SK-N-SH (cell line): Measurements from ENCODE around the gene MDM4. TPM values are rescaled to one million over a fixed set of nuclear protein-coding genes. Genes with fewer than 3 reads are reported as not detected.
A peak's percentile ranks its signal among the peaks of the same experiment; 100 is the strongest.

Experiments
- CTCF ChIA-PET: fragments of 300-600, 350-600 bp; formaldehyde crosslinking; extraction: SDS; loops from one replicate; lab custom pipeline; 2021; lab: Yijun Ruan, JAX
- POLR2A ChIA-PET: fragments of 350-600 bp; sonication (Branson Sonifier 250); formaldehyde crosslinking; extraction: SDS; loops from one replicate; lab custom pipeline; 2020; ENCODE audit warnings: antibody characterized with exemption, inconsistent platforms; lab: Yijun Ruan, JAX
- DNase-seq: peaks from one replicate; pipeline ENCODE4 v3.0.0; 2012
- H2AFZ ChIP-seq: fragments of 200-600 bp; sonication (generic); 2 replicates; pipeline ENCODE4 v1.8.1; 2016; ENCODE audit warnings: antibody characterized with exemption, mild to moderate bottlenecking, low read depth
- H3F3A ChIP-seq: fragments of 200-600 bp; sonication (generic); replicated peaks from 2 replicates; pipeline ENCODE3; 2016; ENCODE audit warnings: antibody characterized with exemption, mild to moderate bottlenecking; ENCODE audit not compliant: insufficient read depth
- H3K27ac ChIP-seq, 2 experiments: fragments of 200-500 bp in 1 of 2; fragments of 200-600 bp in 1 of 2; sonication (Bioruptor generic) in 1 of 2; sonication (generic), shearing (Covaris generic) in 1 of 2; 2 replicates each; pipeline versions ENCODE4 v1.5.1 to v1.6.1; 2014 to 2016; ENCODE audit warnings: low read depth in 2 of 2, inconsistent platforms in 1 of 2, low read length in 1 of 2, mild to moderate bottlenecking in 1 of 2, mixed read lengths in 1 of 2
- H3K27me3 ChIP-seq: fragments of 200-600 bp; sonication (generic), shearing (Covaris generic); 2 replicates; pipeline ENCODE4 v1.6.1; 2016; ENCODE audit warnings: mixed run types; ENCODE audit not compliant: insufficient read depth
- H3K36me3 ChIP-seq, 2 experiments: fragments of 200-500 bp in 1 of 2; fragments of 200-600 bp in 1 of 2; sonication (Bioruptor generic) in 1 of 2; sonication (generic) in 1 of 2; replicated peaks in 1 of 2; 2 replicates each; pipeline versions ENCODE3 to v1.5.1; 2014 to 2016; ENCODE audit warnings: low read length in 1 of 2, mild to moderate bottlenecking in 1 of 2; ENCODE audit not compliant: insufficient read depth in 2 of 2, control insufficient read depth in 1 of 2
- H3K4me1 ChIP-seq, 2 experiments: fragments of 200-500 bp in 1 of 2; fragments of 200-600 bp in 1 of 2; sonication (Bioruptor generic) in 1 of 2; sonication (generic), shearing (Covaris generic) in 1 of 2; 2 replicates each; pipeline versions ENCODE4 v1.5.1 to v1.6.1; 2014 to 2016; ENCODE audit warnings: low read depth in 1 of 2, low read length in 1 of 2, mixed run types in 1 of 2; ENCODE audit not compliant: insufficient read depth in 2 of 2, control insufficient read depth in 1 of 2
- H3K4me2 ChIP-seq: fragments of 200-600 bp; sonication (generic), shearing (Covaris generic); 2 replicates; pipeline ENCODE4 v1.6.1; 2017; ENCODE audit warnings: mixed run types
- H3K4me3 ChIP-seq, 2 experiments: fragments of 200-500 bp in 1 of 2; fragments of 200-600 bp in 1 of 2; sonication (Bioruptor generic) in 1 of 2; sonication (generic), shearing (Covaris generic) in 1 of 2; 2 replicates each; pipeline versions ENCODE4 v1.5.1 to v1.8.1; 2014 to 2016; ENCODE audit warnings: low read depth in 2 of 2, inconsistent platforms in 1 of 2, low read length in 1 of 2, mild to moderate bottlenecking in 1 of 2, mixed read lengths in 1 of 2, moderate library complexity in 1 of 2
- H3K79me2 ChIP-seq: fragments of 200-600 bp; sonication (generic); 2 replicates; pipeline ENCODE4 v1.8.1; 2017; ENCODE audit warnings: mild to moderate bottlenecking; ENCODE audit not compliant: insufficient read depth
- H3K9ac ChIP-seq: fragments of 200-600 bp; sonication (generic); 2 replicates; pipeline ENCODE4 v1.6.1; 2017; ENCODE audit warnings: mixed run types
- H3K9me2 ChIP-seq: fragments of 200-600 bp; sonication (generic); 2 replicates; pipeline ENCODE4 v1.6.1; 2017; ENCODE audit warnings: mixed run types
- H3K9me3 ChIP-seq: fragments of 200-600 bp; sonication (generic); 2 replicates; pipeline ENCODE4 v1.6.1; 2017; ENCODE audit warnings: mixed run types, mild to moderate bottlenecking, moderate library complexity
- H4K20me1 ChIP-seq: fragments of 200-600 bp; sonication (generic); 2 replicates; pipeline ENCODE4 v1.6.1; 2017; ENCODE audit warnings: mild to moderate bottlenecking, mixed run types; ENCODE audit not compliant: insufficient read depth
- CHD2 ChIP-seq: fragments of 150-350 bp; IDR thresholded peaks from 2 replicates; pipeline ENCODE4 v1.6.1; 2018; ENCODE audit warnings: low read length; ENCODE audit not compliant: partially characterized antibody
- ELF1 ChIP-seq: IDR thresholded peaks from 2 replicates; pipeline ENCODE4 v1.4.0; 2012
- EP300 ChIP-seq, 2 experiments: IDR thresholded peaks; 2 replicates each; pipeline versions ENCODE4 v1.4.0 to v1.6.1; 2012; ENCODE audit warnings: borderline replicate concordance in 1 of 2, low read depth in 1 of 2, low read length in 1 of 2
- EZH2phosphoT487 ChIP-seq: fragments of 200-600 bp; sonication (generic); IDR thresholded peaks from 2 replicates; pipeline ENCODE4 v1.6.1; 2017; ENCODE audit warnings: low read depth, mixed run types, mild to moderate bottlenecking, antibody characterized with exemption, moderate library complexity, borderline replicate concordance
- FOXJ3 ChIP-seq: sonication (generic); formaldehyde crosslinking; IDR thresholded peaks from 2 replicates; pipeline ENCODE4 v1.5.1; 2020; ENCODE audit warnings: mild to moderate bottlenecking, missing genetic modification reagents
- FOXM1 ChIP-seq: IDR thresholded peaks from 2 replicates; pipeline ENCODE4 v1.4.0; 2012; ENCODE audit warnings: low read depth, mild to moderate bottlenecking
- GATA2 ChIP-seq: sonication (generic); formaldehyde crosslinking; IDR thresholded peaks from 2 replicates; pipeline ENCODE4 v1.5.0; 2020; ENCODE audit warnings: mild to moderate bottlenecking, missing genetic modification reagents
- MEF2A ChIP-seq: IDR thresholded peaks from 2 replicates; pipeline ENCODE4 v1.4.0; 2012; ENCODE audit warnings: low read depth, borderline replicate concordance
- MXI1 ChIP-seq: IDR thresholded peaks from 2 replicates; pipeline ENCODE4 v1.6.1; 2012; ENCODE audit warnings: mild to moderate bottlenecking, low read depth, low read length, improper control_type of control experiment
- POLR2AphosphoS5 ChIP-seq: IDR thresholded peaks from 2 replicates; pipeline ENCODE4 v1.6.1; 2012; ENCODE audit warnings: low read depth, low read length
- RFX5 ChIP-seq: IDR thresholded peaks from 2 replicates; pipeline ENCODE4 v1.6.1; 2012; ENCODE audit warnings: mild to moderate bottlenecking, improper control_type of control experiment, low read length
- SIN3A ChIP-seq: IDR thresholded peaks from 2 replicates; pipeline ENCODE4 v1.6.1; 2012; ENCODE audit warnings: low read depth, mild to moderate bottlenecking, low read length, moderate library complexity, borderline replicate concordance
- WGBS: methylation state at CpG from one replicate; pipeline ENCODE4 v1.1.6; 2017; ENCODE audit warnings: low lambda C conversion rate; 5-methylcytosine and 5-hydroxymethylcytosine counted together
- polyA plus RNA-seq, 3 experiments: library from polyadenylated mRNA; depleted of rRNA; stranded (reverse); fragments of >200 nt; gene quantifications; 2 replicates each; pipeline ENCODE4 v1.2.3, GENCODE V29; 2012
- TF ChIP-seq, protein P1 (sequence below): IDR thresholded peaks from 2 replicates; pipeline ENCODE4 v1.6.1; 2012; ENCODE audit warnings: mild to moderate bottlenecking, low read depth, low read length, moderate library complexity
- TF ChIP-seq, protein P2 (sequence below): IDR thresholded peaks from 2 replicates; pipeline ENCODE4 v1.4.0; 2012; ENCODE audit warnings: low read depth, borderline replicate concordance
- TF ChIP-seq, protein P3 (sequence below): IDR thresholded peaks from 2 replicates; pipeline ENCODE4; 2012
- TF ChIP-seq, protein P4 (sequence below): fragments of 200-600 bp; sonication (generic); IDR thresholded peaks from 2 replicates; pipeline ENCODE4 v1.6.1; 2017; ENCODE audit warnings: antibody characterized with exemption, mild to moderate bottlenecking, moderate library complexity

MDM4 gene
- polyA plus RNA-seq, 1 of the 3 experiments (the other 2 are of a cell fraction) = 6.2 TPM

DNA sequence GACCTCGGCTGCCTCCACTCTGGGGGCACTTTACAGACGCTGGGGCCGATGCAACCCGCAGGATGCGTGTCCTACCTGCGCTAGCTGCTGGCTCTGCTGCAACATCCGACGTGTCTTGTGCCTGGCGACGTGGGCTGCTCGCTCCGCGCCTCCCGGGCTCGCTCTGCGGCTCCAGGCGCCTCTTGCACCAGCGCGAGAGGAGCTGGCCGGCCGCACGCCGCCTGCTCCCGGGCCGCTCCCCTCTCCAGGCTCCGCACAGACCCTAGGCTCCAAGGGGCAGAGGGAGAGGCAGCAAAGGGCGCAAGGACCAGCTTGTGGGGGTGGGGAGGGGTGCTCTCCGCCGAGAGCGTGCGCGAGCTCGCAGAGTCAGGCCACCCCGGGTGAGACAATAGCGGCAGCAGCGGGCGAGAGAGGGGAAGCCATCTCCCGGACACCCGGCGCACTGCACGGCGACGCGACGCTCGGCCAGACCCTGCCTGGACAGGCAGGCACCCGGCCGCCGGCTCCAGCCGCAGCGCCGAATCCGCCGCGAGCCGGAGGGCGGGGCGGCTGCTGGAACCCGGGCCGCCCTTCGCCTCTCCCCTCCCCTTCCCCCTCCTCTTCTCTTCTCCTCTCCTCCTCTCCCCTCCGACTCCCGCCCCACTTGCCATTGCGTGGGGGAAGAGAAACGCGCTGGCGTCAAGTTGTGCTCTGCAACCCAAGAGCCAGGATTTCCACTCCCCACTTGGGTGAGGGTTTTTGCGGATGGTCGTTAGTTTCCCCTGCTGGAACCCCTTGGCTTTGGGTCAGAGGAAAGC is 21.7 kb upstream of the MDM4 start, which contains the start of gene PIK3C2B (continued):
- TF ChIP-seq, protein P1, sequence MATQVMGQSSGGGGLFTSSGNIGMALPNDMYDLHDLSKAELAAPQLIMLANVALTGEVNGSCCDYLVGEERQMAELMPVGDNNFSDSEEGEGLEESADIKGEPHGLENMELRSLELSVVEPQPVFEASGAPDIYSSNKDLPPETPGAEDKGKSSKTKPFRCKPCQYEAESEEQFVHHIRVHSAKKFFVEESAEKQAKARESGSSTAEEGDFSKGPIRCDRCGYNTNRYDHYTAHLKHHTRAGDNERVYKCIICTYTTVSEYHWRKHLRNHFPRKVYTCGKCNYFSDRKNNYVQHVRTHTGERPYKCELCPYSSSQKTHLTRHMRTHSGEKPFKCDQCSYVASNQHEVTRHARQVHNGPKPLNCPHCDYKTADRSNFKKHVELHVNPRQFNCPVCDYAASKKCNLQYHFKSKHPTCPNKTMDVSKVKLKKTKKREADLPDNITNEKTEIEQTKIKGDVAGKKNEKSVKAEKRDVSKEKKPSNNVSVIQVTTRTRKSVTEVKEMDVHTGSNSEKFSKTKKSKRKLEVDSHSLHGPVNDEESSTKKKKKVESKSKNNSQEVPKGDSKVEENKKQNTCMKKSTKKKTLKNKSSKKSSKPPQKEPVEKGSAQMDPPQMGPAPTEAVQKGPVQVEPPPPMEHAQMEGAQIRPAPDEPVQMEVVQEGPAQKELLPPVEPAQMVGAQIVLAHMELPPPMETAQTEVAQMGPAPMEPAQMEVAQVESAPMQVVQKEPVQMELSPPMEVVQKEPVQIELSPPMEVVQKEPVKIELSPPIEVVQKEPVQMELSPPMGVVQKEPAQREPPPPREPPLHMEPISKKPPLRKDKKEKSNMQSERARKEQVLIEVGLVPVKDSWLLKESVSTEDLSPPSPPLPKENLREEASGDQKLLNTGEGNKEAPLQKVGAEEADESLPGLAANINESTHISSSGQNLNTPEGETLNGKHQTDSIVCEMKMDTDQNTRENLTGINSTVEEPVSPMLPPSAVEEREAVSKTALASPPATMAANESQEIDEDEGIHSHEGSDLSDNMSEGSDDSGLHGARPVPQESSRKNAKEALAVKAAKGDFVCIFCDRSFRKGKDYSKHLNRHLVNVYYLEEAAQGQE = no peak
- TF ChIP-seq, protein P2, sequence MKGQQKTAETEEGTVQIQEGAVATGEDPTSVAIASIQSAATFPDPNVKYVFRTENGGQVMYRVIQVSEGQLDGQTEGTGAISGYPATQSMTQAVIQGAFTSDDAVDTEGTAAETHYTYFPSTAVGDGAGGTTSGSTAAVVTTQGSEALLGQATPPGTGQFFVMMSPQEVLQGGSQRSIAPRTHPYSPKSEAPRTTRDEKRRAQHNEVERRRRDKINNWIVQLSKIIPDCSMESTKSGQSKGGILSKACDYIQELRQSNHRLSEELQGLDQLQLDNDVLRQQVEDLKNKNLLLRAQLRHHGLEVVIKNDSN = no peak
- TF ChIP-seq FOXM1 (0 out of 2 replicates have a peak, but pooled peaks have one; percentile 2), EZH2phosphoT487 (no peak), MXI1 (peak; percentile 68)
- TF ChIP-seq, protein P3, sequence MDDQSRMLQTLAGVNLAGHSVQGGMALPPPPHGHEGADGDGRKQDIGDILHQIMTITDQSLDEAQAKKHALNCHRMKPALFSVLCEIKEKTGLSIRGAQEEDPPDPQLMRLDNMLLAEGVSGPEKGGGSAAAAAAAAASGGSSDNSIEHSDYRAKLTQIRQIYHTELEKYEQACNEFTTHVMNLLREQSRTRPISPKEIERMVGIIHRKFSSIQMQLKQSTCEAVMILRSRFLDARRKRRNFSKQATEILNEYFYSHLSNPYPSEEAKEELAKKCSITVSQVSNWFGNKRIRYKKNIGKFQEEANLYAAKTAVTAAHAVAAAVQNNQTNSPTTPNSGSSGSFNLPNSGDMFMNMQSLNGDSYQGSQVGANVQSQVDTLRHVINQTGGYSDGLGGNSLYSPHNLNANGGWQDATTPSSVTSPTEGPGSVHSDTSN = no peak

DNA sequence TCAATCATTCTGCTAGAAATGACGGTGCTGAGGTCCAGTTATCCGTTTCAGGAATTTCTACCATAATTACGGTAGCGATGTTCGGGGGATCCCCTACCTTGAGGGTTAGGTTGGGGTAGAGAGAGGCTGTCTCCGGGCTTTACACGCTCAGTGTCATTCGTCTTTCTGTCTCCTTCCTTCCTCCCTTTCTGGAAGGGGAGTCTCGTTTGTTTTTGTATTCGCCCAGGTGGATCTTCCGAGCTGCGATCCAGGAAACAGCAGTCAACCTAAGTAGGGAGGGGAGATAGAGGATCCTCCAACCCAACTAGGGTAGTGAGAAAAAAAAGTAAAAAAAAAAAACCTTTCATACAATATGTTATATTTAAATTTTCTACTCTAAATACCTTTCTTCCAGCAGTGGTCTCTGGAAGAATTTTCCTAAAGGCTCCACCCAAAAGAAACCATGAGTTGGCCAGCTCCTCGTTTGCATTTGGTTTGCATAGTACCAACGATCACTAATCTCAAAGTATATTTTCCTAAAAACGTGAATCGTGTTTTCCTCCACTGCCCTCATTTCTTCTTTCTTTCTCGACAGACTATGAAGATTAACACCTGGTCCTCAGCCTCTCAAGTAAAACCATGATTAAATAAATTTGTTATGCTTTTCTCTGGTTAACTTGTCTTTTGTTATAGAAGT is 21.0 kb upstream of the MDM4 start:
- Histone ChIP-seq H3K4me2 (peak overlapping the region; percentile 97), H4K20me1 (no peaks in the 10 kb centered on the region; the same call in 1 of the 2 replicates), H3K9ac (peak overlapping the region; percentile 81), H3K79me2 (0 out of 2 replicates have a peak, but pooled peaks cover 7% of the 10 kb centered on the region), H3K9me2 (no peaks in the 10 kb centered on the region), H3K27me3 (no peaks in the 10 kb centered on the region), H3K4me1 (peaks cover 0 to 15% of the 10 kb centered on the region in 2 experiments; a peak in 3 of 4 replicates), H3K27ac (peak overlapping the region; percentile 18 to 70; a peak in 3 of 4 replicates), H3F3A (peaks cover 10% of the 10 kb centered on the region), H2AFZ (peak overlapping the region; percentile 88), H3K36me3 (no peaks in the 10 kb centered on the region), H3K9me3 (no peaks in the 10 kb centered on the region), H3K4me3 (peak overlapping the region; percentile 72 to 79)
- no peak for DNase-seq
- CTCF ChIA-PET = interaction anchor here (0.7 to 26.2 kb wide), 13 partner anchors 10 to 367 kb away, joined by 3 to 1005 read pairs (median 10); no protein-coding TSS in a partner anchor
- WGBS = 12% methylated on average over 17 of the region's 17 CpGs
- POLR2A ChIA-PET = interaction anchor here (0.6 to 2.8 kb wide), 4 partner anchors 7 to 61 kb away, joined by 3 to 13 read pairs (median 4); partner anchors contain the start of gene MDM4
- TF ChIP-seq SIN3A (no peak), GATA2 (CRISPR knock-in tag) (no peak), POLR2AphosphoS5 (no peak), EP300 (IDR thresholded peaks at IDR 0.05; ENCODE audit: borderline replicate concordance in 1 of 2, low read depth in 1 of 2, low read length in 1 of 2) (no peak), CHD2 (no peak), MXI1 (no peak), ELF1 (no peak), RFX5 (no peak), MEF2A (no peak), FOXM1 (no peak), FOXJ3 (CRISPR knock-in tag) (no peak)
- TF ChIP-seq, protein P4, sequence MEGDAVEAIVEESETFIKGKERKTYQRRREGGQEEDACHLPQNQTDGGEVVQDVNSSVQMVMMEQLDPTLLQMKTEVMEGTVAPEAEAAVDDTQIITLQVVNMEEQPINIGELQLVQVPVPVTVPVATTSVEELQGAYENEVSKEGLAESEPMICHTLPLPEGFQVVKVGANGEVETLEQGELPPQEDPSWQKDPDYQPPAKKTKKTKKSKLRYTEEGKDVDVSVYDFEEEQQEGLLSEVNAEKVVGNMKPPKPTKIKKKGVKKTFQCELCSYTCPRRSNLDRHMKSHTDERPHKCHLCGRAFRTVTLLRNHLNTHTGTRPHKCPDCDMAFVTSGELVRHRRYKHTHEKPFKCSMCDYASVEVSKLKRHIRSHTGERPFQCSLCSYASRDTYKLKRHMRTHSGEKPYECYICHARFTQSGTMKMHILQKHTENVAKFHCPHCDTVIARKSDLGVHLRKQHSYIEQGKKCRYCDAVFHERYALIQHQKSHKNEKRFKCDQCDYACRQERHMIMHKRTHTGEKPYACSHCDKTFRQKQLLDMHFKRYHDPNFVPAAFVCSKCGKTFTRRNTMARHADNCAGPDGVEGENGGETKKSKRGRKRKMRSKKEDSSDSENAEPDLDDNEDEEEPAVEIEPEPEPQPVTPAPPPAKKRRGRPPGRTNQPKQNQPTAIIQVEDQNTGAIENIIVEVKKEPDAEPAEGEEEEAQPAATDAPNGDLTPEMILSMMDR = no peak
